DMS53 treated with DMSO at 0.1 percent for 48 hours (cell line): Measurements from ENCODE around the gene PNMA8A.
"Not testable (repeated sequence)": the region's sequence is repeated elsewhere in the genome, so short reads cannot be mapped to it uniquely, and the experiment has no call there.

Source experiments
- DNase-seq: peaks from one replicate; lab custom pipeline; 2025; ENCODE audit not compliant: unreplicated experiment; lab: John Stamatoyannopoulos, UW

The PNMA8A gene

GRCh38 chr19:46471116-46471733 lies at the start of gene PNMA8A:
TSS of gene PNMA8A (minus strand) at chr19:46471563. CDS start at chr19:46471035, 528 bp downstream.
- no peak for DNase-seq

GRCh38 chr19:46520616-46521015 lies 49.3 kb upstream of the PNMA8A start:
- no peak for DNase-seq

GRCh38 chr19:46517471-46517870 lies 46.1 kb upstream of the PNMA8A start:
- no peak for DNase-seq

- DNase-seq: peak; percentile 11
These were observed 44.6 kb upstream of the PNMA8A start for GRCh38 chr19:46515879-46516350.

- no peak for DNase-seq
These were observed 43.9 kb upstream of the PNMA8A start for GRCh38 chr19:46515290-46515609.

GRCh38 chr19:46514589-46515289 lies 43.4 kb upstream of the PNMA8A start:
- DNase-seq: no peak

GRCh38 chr19:46513461-46514236 lies 42.3 kb upstream of the PNMA8A start:
- peak; percentile 45 for DNase-seq

- no peak for DNase-seq
These were observed 39.9 kb upstream of the PNMA8A start for GRCh38 chr19:46511237-46511636.

GRCh38 chr19:46508206-46508605 lies 36.8 kb upstream of the PNMA8A start:
- DNase-seq: no peak

GRCh38 chr19:46503848-46504453 lies 32.6 kb upstream of the PNMA8A start:
- no peak for DNase-seq

- no peak for DNase-seq
These were observed 31.5 kb upstream of the PNMA8A start for GRCh38 chr19:46502891-46503290.

GRCh38 chr19:46499692-46500091 lies 28.3 kb upstream of the PNMA8A start:
- no peak for DNase-seq

- DNase-seq: no peak
These were observed 26.4 kb upstream of the PNMA8A start for GRCh38 chr19:46497773-46498172.

GRCh38 chr19:46496886-46497285 lies 25.5 kb upstream of the PNMA8A start:
- not testable (repeated sequence) for DNase-seq

GRCh38 chr19:46496304-46496703 lies 24.9 kb upstream of the PNMA8A start:
- DNase-seq: no peak

- peak; percentile 20 for DNase-seq
These were observed 24.4 kb upstream of the PNMA8A start, which contains the start of gene PNMA8B for GRCh38 chr19:46495786-46496099. TSS of gene PNMA8B (minus strand) at chr19:46495867. CDS start at chr19:46495465, 402 bp downstream.

GRCh38 chr19:46494941-46495785 lies 23.8 kb upstream of the PNMA8A start:
- DNase-seq: no peak

GRCh38 chr19:46494146-46494940 lies 23.0 kb upstream of the PNMA8A start:
- no peak for DNase-seq

GRCh38 chr19:46493236-46494145 lies 22.1 kb upstream of the PNMA8A start:
- DNase-seq: no peak
